ENCODE data around the gene UGGT2. TPM values are rescaled to one million over a fixed set of nuclear protein-coding genes. Genes with fewer than 3 reads are reported as not detected.

The UGGT2 gene
- total and polyA plus RNA-seq, 2 of the 13 experiments (the other 11 are each of a cell fraction or from before 2014, with no cell fraction given), result 13.2 to 27.1 TPM

GRCh38 chr13:95918860-95919259, 134.3 kb downstream of the UGGT2 start:
- H3K9me3 ChIP-seq (ENCODE audit: low read length), result no peaks in the 10 kb centered on the region
- no peaks in the 10 kb centered on the region for H3K36me3 ChIP-seq (replicated peaks in 1 of 2; ENCODE audit: control insufficient read depth in 1 of 2, insufficient read depth in 2 of 2, low read length in 2 of 2)
- no peak overlapping the region for H3K4me3 ChIP-seq (replicated peaks in 1 of 3; ENCODE audit: insufficient read depth in 1 of 3, low read depth in 2 of 3, low read length in 3 of 3)
- intact Hi-C loops (cut with micrococcal nuclease; ENCODE audit: unreplicated experiment) (no loop called here), in situ Hi-C loops (cut with HindIII; ENCODE audit: extremely low pct_ligation_motif_present, low pct_unique_long_range_greater_than_20kb) (no loop called here)
- ATAC-seq (no peak), DNase-seq (ENCODE audit: low spot score) (no peak), FAIRE-seq (no peak)
- no TSS peak for BruUV-seq (replicated peaks)
- H4K20me1 ChIP-seq (ENCODE audit: insufficient read depth, low read length), result no peaks in the 10 kb centered on the region
- H3K4me1 ChIP-seq (ENCODE audit: insufficient read depth, low read length), result no peaks in the 10 kb centered on the region
- no peak overlapping the region for H3K27ac ChIP-seq (ENCODE audit: extremely low read length, insufficient read depth, low read length)
- ChIA-PET POLR2A (no interaction called here), CTCF (ENCODE audit: low intra/inter-chr PET ratio, low total read pairs) (no interaction called here)
- no peaks in the 10 kb centered on the region for H3K79me2 ChIP-seq (ENCODE audit: insufficient read depth, low read length)
- TF ChIP-seq ZNF230 (CRISPR knock-in tag; IDR thresholded peaks at IDR 0.05) (no peak), ZMAT3 (CRISPR knock-in tag; conservative IDR thresholded peaks at IDR 0.05) (no peak), EP300 (IDR thresholded peaks at IDR 0.05; ENCODE audit: low read depth in 2 of 2, low read length in 2 of 2) (no peak), EP300 (CRISPR knock-in tag; IDR thresholded peaks at IDR 0.05; ENCODE audit: borderline replicate concordance) (no peak), KLF6 (CRISPR knock-in tag; IDR thresholded peaks at IDR 0.05) (no peak), AKAP8 (CRISPR knock-in tag; IDR thresholded peaks at IDR 0.05) (no peak), ZNF224 (CRISPR knock-in tag; IDR thresholded peaks at IDR 0.05) (no peak), ZNF775 (CRISPR knock-in tag; IDR thresholded peaks at IDR 0.05; ENCODE audit: borderline replicate concordance) (no peak), AGO2 (optimal IDR thresholded peaks at IDR 0.05; ENCODE audit: low read depth, low read length) (no peak), ZNF382 (CRISPR knock-in tag; IDR thresholded peaks at IDR 0.05; ENCODE audit: borderline replicate concordance) (no peak), ZFX (CRISPR knock-in tag; IDR thresholded peaks at IDR 0.05; ENCODE audit: low read depth) (no peak), JARID2 (CRISPR knock-in tag; IDR thresholded peaks at IDR 0.05; ENCODE audit: insufficient replicate concordance) (no peak), AFF4 (CRISPR knock-in tag; IDR thresholded peaks at IDR 0.05) (no peak), NR1H2 (CRISPR knock-in tag; IDR thresholded peaks at IDR 0.05; ENCODE audit: borderline replicate concordance, low read depth) (no peak)
- TF ChIP-seq, protein P1, sequence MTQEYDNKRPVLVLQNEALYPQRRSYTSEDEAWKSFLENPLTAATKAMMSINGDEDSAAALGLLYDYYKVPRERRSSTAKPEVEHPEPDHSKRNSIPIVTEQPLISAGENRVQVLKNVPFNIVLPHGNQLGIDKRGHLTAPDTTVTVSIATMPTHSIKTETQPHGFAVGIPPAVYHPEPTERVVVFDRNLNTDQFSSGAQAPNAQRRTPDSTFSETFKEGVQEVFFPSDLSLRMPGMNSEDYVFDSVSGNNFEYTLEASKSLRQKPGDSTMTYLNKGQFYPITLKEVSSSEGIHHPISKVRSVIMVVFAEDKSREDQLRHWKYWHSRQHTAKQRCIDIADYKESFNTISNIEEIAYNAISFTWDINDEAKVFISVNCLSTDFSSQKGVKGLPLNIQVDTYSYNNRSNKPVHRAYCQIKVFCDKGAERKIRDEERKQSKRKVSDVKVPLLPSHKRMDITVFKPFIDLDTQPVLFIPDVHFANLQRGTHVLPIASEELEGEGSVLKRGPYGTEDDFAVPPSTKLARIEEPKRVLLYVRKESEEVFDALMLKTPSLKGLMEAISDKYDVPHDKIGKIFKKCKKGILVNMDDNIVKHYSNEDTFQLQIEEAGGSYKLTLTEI (CRISPR knock-in tag; conservative IDR thresholded peaks at IDR 0.05), result no peak
- no peaks in the 10 kb centered on the region for H3K27me3 ChIP-seq (ENCODE audit: control insufficient read depth in 1 of 2, insufficient read depth in 2 of 2, low read length in 2 of 2)
- WGBS (ENCODE audit: low lambda C conversion rate), result 100% methylated on average over 2 of the region's 2 CpGs
- no peak overlapping the region for H3K9ac ChIP-seq (ENCODE audit: insufficient read depth, low read depth, low read length)
- no peak overlapping the region for H3K4me2 ChIP-seq (ENCODE audit: low read depth, low read length)
- no peak overlapping the region for H2AFZ ChIP-seq (ENCODE audit: low read length)
